Endothelial cell of umbilical vein (primary cell): ENCODE results near the gene COL4A2. TPM values are rescaled to one million over a fixed set of nuclear protein-coding genes. Genes with fewer than 3 reads are reported as not detected.

Source experiments
- BruUV-seq: library from RNA; stranded (reverse); fragments of 400-500 nt; replicated peaks from 2 replicates; lab custom pipeline; 2021; lab: Mats Ljungman, UMichigan
- CTCF ChIA-PET: fragments of 300-600, 350-600 bp; sonication (Branson Sonifier 250); formaldehyde crosslinking; loops from one replicate; lab custom pipeline; 2021; ENCODE audit warnings: antibody characterized with exemption, inconsistent platforms; lab: Charles Lee
- POLR2A ChIA-PET: fragments of 300-600, 350-600 bp; sonication (Branson Sonifier 250); formaldehyde crosslinking; loops from one replicate; lab custom pipeline; 2021; ENCODE audit warnings: antibody characterized with exemption, inconsistent platforms; lab: Charles Lee
- DNase-seq: peaks from one replicate; pipeline ENCODE4 v3.0.0-alpha.2; 2011; ENCODE audit warnings: low read depth, low spot score
- FAIRE-seq: peaks from 2 replicates; lab custom pipeline; 2011; peaks lifted over from hg19 to GRCh38; lab: Jason Lieb, UNC
- H2AFZ ChIP-seq: 2 replicates; pipeline ENCODE4 v1.6.0; 2012; ENCODE audit warnings: low read depth, low read length, control low read depth, inconsistent platforms
- H3K27ac ChIP-seq: 2 replicates; pipeline ENCODE4 v1.5.1; 2011; ENCODE audit warnings: low read depth, mild to moderate bottlenecking, control low read depth, low read length, moderate library complexity; ENCODE audit not compliant: insufficient read depth
- H3K27me3 ChIP-seq, 2 experiments: 2 replicates each; pipeline versions ENCODE4 v1.6.0 to v1.6.1; 2011; ENCODE audit warnings: low read length in 2 of 2, mixed read lengths in 1 of 2; ENCODE audit not compliant: control insufficient read depth in 2 of 2, insufficient read depth in 2 of 2
- H3K36me3 ChIP-seq, 2 experiments: 2 replicates in 1 of 2; 3 replicates in 1 of 2; pipeline ENCODE4 v1.5.1; 2011; ENCODE audit warnings: low read length in 2 of 2, mild to moderate bottlenecking in 1 of 2, moderate library complexity in 1 of 2; ENCODE audit not compliant: control insufficient read depth in 2 of 2, insufficient read depth in 2 of 2; ENCODE audit errors: extremely low read depth in 1 of 2
- H3K4me1 ChIP-seq: 3 replicates; pipeline ENCODE4 v1.5.1; 2011; ENCODE audit warnings: mild to moderate bottlenecking, low read length; ENCODE audit not compliant: control insufficient read depth, insufficient read depth; ENCODE audit errors: extremely low read depth
- H3K4me2 ChIP-seq: 2 replicates; pipeline ENCODE4 v1.6.1; 2011; ENCODE audit warnings: low read length, control low read depth, mixed read lengths; ENCODE audit not compliant: insufficient read depth
- H3K4me3 ChIP-seq, 3 experiments: fragments of 200-600 bp in 1 of 3; sonication (generic), shearing (Covaris generic) in 1 of 3; replicated peaks in 1 of 3; 2 replicates each; pipeline ENCODE4 v1.5.1; 2011 to 2016; ENCODE audit warnings: control low read depth in 3 of 3, low read length in 3 of 3, mild to moderate bottlenecking in 2 of 3, inconsistent platforms in 1 of 3, low read depth in 1 of 3, moderate library complexity in 1 of 3; ENCODE audit not compliant: insufficient read depth in 1 of 3
- H3K79me2 ChIP-seq: 2 replicates; pipeline ENCODE4 v1.6.0; 2012; ENCODE audit warnings: low read length, inconsistent platforms; ENCODE audit not compliant: control insufficient read depth, insufficient read depth
- H3K9ac ChIP-seq: replicated peaks from 2 replicates; pipeline ENCODE3; 2011; ENCODE audit warnings: low read length, control low read depth; ENCODE audit not compliant: insufficient read depth; ENCODE audit errors: extremely low read depth
- H3K9me1 ChIP-seq: replicated peaks from 3 replicates; pipeline ENCODE4 v1.6.0; 2011; ENCODE audit warnings: mild to moderate bottlenecking, low read length; ENCODE audit not compliant: control insufficient read depth, insufficient read depth; ENCODE audit errors: extremely low read depth
- H3K9me3 ChIP-seq: replicated peaks from 2 replicates; pipeline ENCODE4 v1.5.1; 2012; ENCODE audit warnings: low read length, inconsistent platforms; ENCODE audit not compliant: control insufficient read depth, insufficient read depth
- H4K20me1 ChIP-seq: replicated peaks from 2 replicates; pipeline ENCODE3; 2011; ENCODE audit warnings: mild to moderate bottlenecking, low read length; ENCODE audit not compliant: control insufficient read depth, insufficient read depth; ENCODE audit errors: extremely low read depth
- EZH2 ChIP-seq: IDR thresholded peaks from 2 replicates; pipeline ENCODE4 v1.6.1; 2012; ENCODE audit warnings: borderline replicate concordance, low read depth, mild to moderate bottlenecking, moderate library complexity, low read length, inconsistent platforms; ENCODE audit not compliant: severe bottlenecking
- FOS ChIP-seq: IDR thresholded peaks from 2 replicates; pipeline ENCODE4 v1.6.1; 2011; ENCODE audit warnings: mild to moderate bottlenecking, low read length, moderate library complexity, borderline replicate concordance; ENCODE audit not compliant: insufficient read depth
- GATA2 ChIP-seq: IDR thresholded peaks from 2 replicates; pipeline ENCODE4 v1.7.0; 2011; ENCODE audit warnings: low read depth, mild to moderate bottlenecking, moderate library complexity, mixed read lengths, low read length; ENCODE audit not compliant: insufficient read length, insufficient read depth
- JUN ChIP-seq: IDR thresholded peaks from 2 replicates; pipeline ENCODE4 v1.6.1; 2011; ENCODE audit warnings: borderline replicate concordance, low read depth; ENCODE audit not compliant: insufficient read length, insufficient read depth
- MAX ChIP-seq: IDR thresholded peaks from 2 replicates; pipeline ENCODE4 v1.6.1; 2011; ENCODE audit not compliant: insufficient read depth, insufficient read length
- MYC ChIP-seq: IDR thresholded peaks from one replicate; pipeline ENCODE4 v1.6.1; 2011; ENCODE audit warnings: mild to moderate bottlenecking, low read depth, low read length
- POLR2AphosphoS5 ChIP-seq: IDR thresholded peaks from 2 replicates; pipeline ENCODE4 v1.6.1; 2012; ENCODE audit warnings: low read depth, mild to moderate bottlenecking, control low read depth, low read length, moderate library complexity; ENCODE audit not compliant: insufficient read depth
- dilution Hi-C: fragments of 300-500 bp; cut with MboI; formaldehyde crosslinking; loops from one replicate; pipeline ENCODE4 v1.15.0; 2019; ENCODE audit warnings: low sequenced_read_pairs; ENCODE audit not compliant: extremely low pct_ligation_motif_present
- intact Hi-C: fragments of 100-400 bp; cut with micrococcal nuclease; formaldehyde crosslinking; loops from one replicate; pipeline ENCODE4 v1.10.0; 2022
- polyA plus RNA-seq, 4 experiments: library from polyadenylated mRNA; depleted of rRNA in 3 of 4; stranded (reverse) in 3 of 4; unstranded in 1 of 4; fragments of >200 nt; gene quantifications; 2 replicates each; pipeline versions ENCODE4 v1.2.1 to v1.2.3, GENCODE V29; 2011 to 2012; ENCODE audit warnings: missing spikeins in 1 of 4
- total RNA-seq: library from RNA; stranded (reverse); gene quantifications from 2 replicates; pipeline ENCODE4 v1.2.3, GENCODE V29; 2021

The COL4A2 gene
- total and polyA plus RNA-seq, 2 donors (not counting 3 experiments of a cell fraction or from before 2014, with no cell fraction given): 792 to 940 TPM

GRCh38 chr13:110405597-110406450, 98.7 kb downstream of the COL4A2 start:
- Histone ChIP-seq H3K4me2 (no peak overlapping the region), H2AFZ (no peak overlapping the region), H3K4me1 (peaks cover 54% of the 10 kb centered on the region), H4K20me1 (no peaks in the 10 kb centered on the region), H3K9ac (no peak overlapping the region), H3K27ac (no peak overlapping the region), H3K79me2 (no peaks in the 10 kb centered on the region), H3K9me3 (no peaks in the 10 kb centered on the region), H3K36me3 (peaks cover 1 to 3% of the 10 kb centered on the region in 2 experiments), H3K4me3 (no peak overlapping the region), H3K27me3 (no peaks in the 10 kb centered on the region), H3K9me1 (no peaks in the 10 kb centered on the region)
- FAIRE-seq: no peak
- intact Hi-C loops (no loop called here), dilution Hi-C loops (no loop called here)
- TF ChIP-seq POLR2AphosphoS5 (no peak), MYC (no peak), EZH2 (no peak), MAX (no peak), GATA2 (no peak), FOS (no peak), JUN (no peak)
- ChIA-PET POLR2A (no interaction called here), CTCF (no interaction called here)
- no peak for DNase-seq
- no TSS peak for BruUV-seq
